HG03103 (cell line): ENCODE data around the gene TMOD3.

Source experiments
- ATAC-seq: cut with Tn5 transposase; IDR thresholded peaks from one replicate; pipeline ENCODE4 v1.9.1; 2021; ENCODE audit warnings: low read depth; ENCODE audit not compliant: unreplicated experiment

TMOD3 gene

DNA sequence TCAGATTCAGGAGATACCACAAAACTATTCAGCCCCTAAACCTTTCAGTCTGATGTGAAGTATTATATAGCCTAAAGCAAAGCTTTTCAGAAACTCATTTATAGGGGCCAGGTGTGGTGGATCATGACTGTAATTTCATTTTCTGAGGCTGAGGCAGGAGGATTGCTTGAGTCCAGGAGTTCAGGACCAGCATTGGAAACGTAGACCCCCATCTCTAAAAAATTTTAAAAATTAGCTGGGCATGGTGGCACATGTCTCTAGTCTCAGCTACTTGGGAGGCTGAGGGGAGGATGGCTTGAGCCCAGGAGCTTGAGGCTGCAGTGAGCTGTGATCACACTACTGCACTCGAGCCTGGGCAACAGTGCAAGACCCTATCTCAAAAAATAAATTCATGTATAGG lies 60.0 kb downstream of the TMOD3 start:
- ATAC-seq: no peak

GRCh38 chr15:51904421-51904820 lies 75.0 kb downstream of the TMOD3 start:
- no peak for ATAC-seq

GRCh38 chr15:51904931-51905330 lies 75.5 kb downstream of the TMOD3 start:
- no peak for ATAC-seq

GRCh38 chr15:51907136-51907862 lies 77.8 kb downstream of the TMOD3 start:
- ATAC-seq: no peak

DNA sequence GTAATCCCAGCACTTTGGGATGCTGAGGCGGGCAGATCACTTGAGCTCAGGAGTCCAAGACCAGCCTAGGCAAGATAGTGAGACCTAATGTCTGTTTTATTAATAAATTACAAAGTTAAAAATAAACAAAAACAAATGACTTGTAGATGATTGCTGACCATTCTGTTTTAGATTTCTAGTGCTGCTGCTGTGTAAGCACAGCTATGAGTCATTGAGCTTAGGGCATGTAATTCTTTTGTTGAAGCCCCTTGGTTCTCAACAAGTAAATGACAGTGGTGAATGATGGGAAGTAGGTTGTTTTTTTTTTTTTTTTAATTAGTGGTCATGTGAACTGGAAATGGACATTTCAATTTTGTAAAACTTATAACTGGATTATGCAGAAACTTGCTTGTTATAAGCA lies 78.9 kb downstream of the TMOD3 start:
- no peak for ATAC-seq

- no peak for ATAC-seq
Measured at GRCh38 chr15:51909584-51909983, 80.1 kb downstream of the TMOD3 start.

GRCh38 chr15:51912528-51912927 lies 83.1 kb downstream of the TMOD3 start:
- ATAC-seq: no peak

DNA sequence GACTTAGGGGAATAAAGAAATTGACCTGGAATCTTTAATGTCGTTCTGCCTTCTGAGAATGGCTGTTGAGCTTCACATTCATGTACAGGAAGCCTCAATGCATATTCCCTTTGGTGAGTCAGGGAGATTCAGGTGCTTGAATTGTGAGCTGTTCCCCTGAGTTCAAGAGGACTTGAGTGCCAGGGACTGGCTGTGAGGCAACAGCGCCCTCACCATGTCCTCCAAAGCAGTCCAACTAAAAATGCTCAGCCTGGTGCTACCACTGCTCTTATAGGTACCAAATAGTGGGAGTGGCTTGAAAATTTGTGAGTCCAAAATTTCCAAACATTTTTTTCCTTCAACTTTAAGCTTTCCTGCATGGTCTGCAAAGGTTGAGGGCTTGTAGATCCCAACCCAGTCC lies 88.0 kb downstream of the TMOD3 start:
- ATAC-seq: no peak

- ATAC-seq: no peak
Measured at GRCh38 chr15:51924156-51925068, 95.0 kb downstream of the TMOD3 start.

DNA sequence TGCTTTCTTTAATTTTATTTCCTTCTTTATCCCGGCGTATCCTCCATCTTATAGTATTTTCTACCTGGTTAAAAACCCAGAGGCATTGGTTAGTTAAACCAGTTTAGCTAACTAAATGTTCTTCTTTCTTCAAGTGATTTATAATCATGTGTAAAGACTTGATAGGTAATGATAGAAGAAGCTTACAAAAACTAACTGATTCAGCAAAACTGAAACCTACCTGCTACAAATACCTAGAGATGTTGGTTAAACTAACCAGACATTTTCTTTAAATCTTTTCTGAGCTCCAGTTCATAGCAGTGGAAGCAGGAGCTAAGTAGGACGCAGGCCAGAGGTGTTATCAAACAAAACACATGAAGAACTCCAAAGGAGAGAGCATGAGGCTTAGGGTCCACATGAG lies 97.4 kb downstream of the TMOD3 start:
- ATAC-seq: no peak

GRCh38 chr15:51931016-51931415 lies 101.6 kb downstream of the TMOD3 start:
- ATAC-seq: no peak

- ATAC-seq: no peak
Measured at GRCh38 chr15:51931638-51932037, 102.2 kb downstream of the TMOD3 start.

- ATAC-seq: no peak
Measured at GRCh38 chr15:51932161-51932560, 102.7 kb downstream of the TMOD3 start.

GRCh38 chr15:51935466-51936104 lies 106.1 kb downstream of the TMOD3 start:
- peak; percentile 90 for ATAC-seq

- no peak for ATAC-seq
Measured at GRCh38 chr15:51936105-51936478, 106.6 kb downstream of the TMOD3 start.

DNA sequence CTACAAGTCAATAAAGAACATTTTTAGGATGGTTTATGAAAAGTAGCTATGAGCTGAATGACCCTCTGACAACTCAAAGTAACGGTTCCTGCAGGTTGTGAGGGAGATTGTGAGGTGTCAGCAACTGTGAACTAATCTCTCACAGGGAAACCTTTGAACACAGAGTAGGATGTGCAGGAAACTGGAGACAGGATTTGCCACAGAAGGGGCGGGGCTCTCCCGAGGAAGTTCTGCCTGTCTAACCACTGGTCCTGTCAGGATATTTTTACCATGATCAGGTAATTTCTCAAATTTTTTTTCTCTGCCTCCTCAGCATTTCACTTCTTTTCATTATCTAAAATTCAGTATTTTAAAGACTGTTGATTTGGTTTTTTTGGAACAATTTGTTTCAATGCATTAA lies 108.8 kb downstream of the TMOD3 start:
- no peak for ATAC-seq

DNA sequence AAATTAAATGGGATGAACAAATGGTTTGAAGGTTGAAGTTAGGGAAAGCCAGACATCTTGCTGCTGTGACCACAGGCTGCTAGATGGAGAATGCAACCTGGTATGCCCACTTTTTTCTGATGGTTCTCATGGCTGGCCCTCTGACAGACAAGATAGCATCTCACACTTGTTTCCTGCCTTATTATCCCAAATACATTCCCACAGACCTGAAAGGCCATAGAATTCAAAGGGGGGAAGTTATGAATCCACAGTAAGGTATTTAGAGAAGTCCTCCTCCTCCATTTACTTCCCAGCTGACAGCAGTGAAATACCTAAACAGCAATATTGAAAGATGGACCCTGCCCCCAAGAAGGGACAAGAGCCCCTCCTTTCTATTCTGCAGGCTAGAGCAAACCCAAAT lies 109.8 kb downstream of the TMOD3 start:
- no peak for ATAC-seq

DNA sequence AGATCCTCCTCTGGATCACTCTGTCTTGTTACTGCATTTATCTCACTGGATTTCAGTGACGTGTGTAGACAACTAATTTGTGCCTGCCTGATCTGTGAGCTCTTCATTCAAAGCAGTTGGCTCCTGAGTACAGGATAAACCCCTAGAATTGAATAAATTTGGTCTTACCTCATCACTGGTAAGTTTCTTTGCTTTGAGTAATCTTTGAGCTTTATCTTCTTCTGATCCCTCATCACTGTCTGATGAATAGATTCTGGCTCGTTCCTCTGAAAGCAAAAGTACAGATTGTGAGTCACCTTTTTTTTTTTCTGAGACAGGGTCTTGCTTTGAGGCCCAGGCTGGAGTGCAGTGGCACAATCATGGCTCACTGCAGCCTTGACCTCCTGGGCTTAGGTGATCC lies 117.7 kb downstream of the TMOD3 start:
- ATAC-seq: no peak

- ATAC-seq: no peak
Measured at GRCh38 chr15:51952805-51953204, 123.4 kb downstream of the TMOD3 start.

GRCh38 chr15:51955504-51955903 lies 126.1 kb downstream of the TMOD3 start:
- ATAC-seq: no peak
